GM19238 (cell line): Measurements from ENCODE around the gene OSBPL10.
"Not testable (repeated sequence)": the region's sequence is repeated elsewhere in the genome, so short reads cannot be mapped to it uniquely, and the experiment has no call there.

ENCODE experiments used
- DNase-seq: peaks from one replicate; pipeline ENCODE4 v3.0.0; 2011; ENCODE audit warnings: low spot score; ENCODE audit not compliant: insufficient read length

OSBPL10 gene

GRCh38 chr3:31981206-31982181, at the start of gene OSBPL10, which contains the start of gene ZNF860:
Gene OSBPL10, minus strand, starts transcription at chr3:31981262. Its CDS starts 83 bp downstream, at chr3:31981179.
Gene ZNF860, plus strand, starts transcription at chr3:31981750. Its CDS starts 7,330 bp downstream, at chr3:31989080.
- DNase-seq: no peak

- no peak for DNase-seq
These were observed 45.5 kb upstream of the OSBPL10 start for GRCh38 chr3:32026593-32026992.

- no peak for DNase-seq
These were observed 41.9 kb upstream of the OSBPL10 start for GRCh38 chr3:32022947-32023346.

GRCh38 chr3:32021748-32022147, 40.7 kb upstream of the OSBPL10 start:
- no peak for DNase-seq

GRCh38 chr3:32021155-32021554, 40.1 kb upstream of the OSBPL10 start:
- no peak for DNase-seq

GRCh38 chr3:32018757-32019564, 37.9 kb upstream of the OSBPL10 start:
- peak; percentile 7 for DNase-seq

- DNase-seq: no peak
These were observed 36.2 kb upstream of the OSBPL10 start for GRCh38 chr3:32017286-32017685.

GRCh38 chr3:32015638-32016037, 34.6 kb upstream of the OSBPL10 start:
- not testable (repeated sequence) for DNase-seq

- DNase-seq: not testable (repeated sequence)
These were observed 29.6 kb upstream of the OSBPL10 start for GRCh38 chr3:32010699-32011098.

- DNase-seq: no peak
These were observed 28.9 kb upstream of the OSBPL10 start for GRCh38 chr3:32009957-32010356.

- DNase-seq: no peak
These were observed 28.0 kb upstream of the OSBPL10 start for GRCh38 chr3:32009101-32009500.

- no peak for DNase-seq
These were observed 23.2 kb upstream of the OSBPL10 start for GRCh38 chr3:32004113-32004765.

- DNase-seq: no peak
These were observed 22.3 kb upstream of the OSBPL10 start for GRCh38 chr3:32003380-32003779.

- no peak for DNase-seq
These were observed 21.7 kb upstream of the OSBPL10 start for GRCh38 chr3:32002561-32003368.

- no peak for DNase-seq
These were observed 19.8 kb upstream of the OSBPL10 start for GRCh38 chr3:32000877-32001276.

- DNase-seq: no peak
These were observed 18.9 kb upstream of the OSBPL10 start for GRCh38 chr3:31999907-32000439.

- DNase-seq: no peak
These were observed 16.4 kb upstream of the OSBPL10 start for GRCh38 chr3:31997500-31997899.

GRCh38 chr3:31996195-31996594, 15.1 kb upstream of the OSBPL10 start:
- DNase-seq: no peak

- DNase-seq: not testable (repeated sequence)
These were observed 14.0 kb upstream of the OSBPL10 start for GRCh38 chr3:31995026-31995425.

- DNase-seq: no peak
These were observed 12.8 kb upstream of the OSBPL10 start for GRCh38 chr3:31993843-31994242.
